CD1c-positive myeloid dendritic cell (primary cell): ENCODE data around the gene CFTR.
"Not testable (repeated sequence)": the region's sequence is repeated elsewhere in the genome, so short reads cannot be mapped to it uniquely, and the experiment has no call there.

ENCODE experiments used
- DNase-seq: peaks from one replicate; pipeline ENCODE4 v3.0.0-alpha.2; 2016; ENCODE audit errors: extremely low spot score

Gene CFTR

DNA sequence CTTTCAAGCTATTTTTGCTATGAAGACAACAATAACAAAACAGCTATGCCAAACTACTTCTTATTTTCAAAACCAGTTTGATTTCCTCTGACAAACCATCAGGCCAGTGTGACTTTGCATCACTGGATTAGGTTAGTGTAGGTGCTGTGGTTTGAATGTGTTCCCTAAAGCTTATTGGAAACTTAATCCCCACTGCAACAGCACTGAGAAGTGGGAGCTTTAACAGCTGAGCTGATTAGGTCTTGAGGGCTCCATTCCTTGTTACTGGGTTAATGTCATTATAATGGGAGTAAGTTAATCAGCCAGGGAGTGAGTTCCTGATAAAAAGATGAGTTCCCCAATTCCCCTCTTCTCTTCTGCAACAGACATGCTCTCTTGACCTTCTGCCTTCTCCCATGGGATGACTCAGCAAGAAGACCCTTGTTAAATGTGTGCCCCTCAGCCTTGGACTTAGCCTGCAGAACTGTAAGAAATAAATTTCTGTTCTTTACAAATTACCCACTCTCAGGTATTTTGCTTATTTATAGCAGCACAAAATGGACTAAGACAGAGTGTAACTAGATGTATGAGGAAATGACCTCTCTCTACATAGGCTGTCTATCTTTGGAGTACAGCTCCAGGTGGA, 206.6 kb downstream of the CFTR start:
- no peak for DNase-seq

DNA sequence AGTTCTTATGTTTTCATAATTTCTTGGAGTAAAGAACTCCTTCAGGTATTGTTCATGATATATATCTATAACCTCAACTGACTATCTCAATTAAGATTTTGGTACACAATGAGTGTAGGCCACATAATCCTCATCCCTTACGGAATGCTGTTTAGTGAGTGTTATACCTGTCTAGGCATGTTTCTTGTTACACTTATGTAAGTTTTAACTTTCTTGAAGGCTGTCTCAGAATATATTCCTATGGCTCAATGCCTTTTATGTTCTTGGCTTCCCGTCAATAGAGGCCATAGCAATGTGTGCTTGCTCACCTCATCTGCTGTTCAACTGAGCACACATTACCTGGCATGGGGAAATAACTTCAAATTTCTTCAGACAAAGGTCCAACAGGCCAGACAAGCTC, 208.3 kb downstream of the CFTR start:
- no peak for DNase-seq

DNA sequence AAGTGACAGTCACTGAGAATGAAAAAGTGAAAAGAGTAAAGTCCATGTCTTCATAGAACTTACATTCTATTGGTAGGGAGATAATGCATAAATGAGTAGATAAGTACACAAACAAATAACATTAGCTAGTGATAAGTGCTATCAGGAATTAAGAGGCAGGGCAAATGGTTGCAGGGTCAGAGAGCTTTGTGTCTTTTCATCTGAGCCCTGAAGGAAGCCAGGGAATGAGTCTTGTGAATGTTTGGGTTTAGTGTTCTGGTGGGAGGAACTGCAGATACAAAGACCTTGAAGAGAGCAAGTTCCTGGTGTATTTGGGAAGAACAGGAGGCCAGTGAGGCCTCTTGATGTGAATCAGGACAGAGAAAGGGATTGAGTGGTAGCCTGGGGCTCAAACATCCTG, 209.6 kb downstream of the CFTR start:
- no peak for DNase-seq

DNA sequence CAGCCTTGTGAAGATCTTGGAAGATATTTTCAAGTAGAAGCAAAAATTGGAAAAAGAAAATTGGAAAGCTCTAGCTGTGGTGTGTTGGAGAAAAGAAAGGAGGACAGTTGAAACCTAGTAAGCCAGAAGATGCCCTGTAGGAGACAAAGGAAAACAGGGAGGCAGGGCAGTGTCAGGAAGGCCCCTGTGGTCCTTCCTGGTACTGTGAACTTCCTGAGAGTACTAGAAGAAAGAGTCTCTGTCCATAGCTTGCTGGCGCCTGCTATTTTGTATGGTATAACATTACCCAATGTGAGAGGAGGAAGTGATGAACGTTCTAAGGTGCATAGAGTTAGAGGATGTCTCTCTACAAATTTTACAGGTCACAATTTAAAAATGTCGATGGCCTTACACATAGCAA, 210.3 kb downstream of the CFTR start:
- DNase-seq, result no peak

DNA sequence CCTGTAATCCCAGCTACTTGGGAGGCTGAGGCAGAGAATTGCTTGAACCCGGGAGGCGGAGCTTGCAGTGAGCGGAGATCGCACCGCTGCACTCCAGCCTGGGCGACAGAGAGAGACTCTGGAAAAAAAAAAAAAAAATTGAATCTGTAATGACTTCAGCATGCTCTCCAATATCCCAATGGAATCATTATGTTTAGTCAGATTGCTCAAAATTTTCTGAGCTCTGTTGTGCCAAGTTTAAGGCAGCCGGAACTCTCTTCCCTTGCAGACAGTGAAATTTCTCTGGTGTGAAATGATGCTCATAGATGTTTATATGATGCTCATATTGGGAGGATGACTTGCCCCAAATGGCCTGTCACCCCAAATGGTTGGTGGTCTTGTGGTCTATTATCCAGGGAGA, 212.5 kb downstream of the CFTR start:
- no peak for DNase-seq

DNA sequence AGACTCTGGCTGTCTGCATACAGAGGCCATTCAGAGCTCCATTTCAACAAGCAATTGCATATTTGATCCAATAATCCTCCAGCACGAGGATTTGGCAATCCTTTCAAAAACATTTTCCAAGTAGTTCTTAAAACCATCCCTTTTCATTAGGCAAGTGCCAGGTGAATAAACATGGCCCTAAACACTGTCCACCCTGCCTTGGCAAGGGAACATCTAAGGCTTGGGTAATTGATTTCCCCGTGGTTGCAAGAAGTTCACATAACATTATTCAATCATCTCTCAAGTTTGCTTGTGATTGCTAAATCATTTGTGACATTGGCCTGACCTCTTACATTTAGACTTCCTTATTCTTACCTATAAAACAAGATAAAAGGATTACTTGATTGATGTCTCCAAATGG, 218.2 kb downstream of the CFTR start:
- DNase-seq, result no peak

DNA sequence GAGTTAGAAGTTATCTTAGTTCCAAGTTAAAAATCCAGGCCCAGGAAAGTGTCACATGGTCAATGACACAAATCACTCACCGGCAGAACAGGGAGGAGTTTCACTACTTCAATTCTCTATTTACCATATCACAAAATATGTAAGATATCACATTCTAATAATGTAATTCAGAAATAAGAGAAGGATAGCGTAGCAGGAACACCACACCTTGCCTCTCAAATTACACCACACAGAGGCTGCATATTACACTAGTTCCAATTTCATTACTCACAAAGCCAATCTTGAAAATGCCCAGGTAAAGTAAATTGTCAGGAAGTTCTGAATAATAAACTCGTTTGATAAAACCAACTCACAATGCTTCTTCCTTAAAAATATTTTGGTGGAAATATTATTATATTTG, 224.2 kb downstream of the CFTR start:
- no peak for DNase-seq

DNA sequence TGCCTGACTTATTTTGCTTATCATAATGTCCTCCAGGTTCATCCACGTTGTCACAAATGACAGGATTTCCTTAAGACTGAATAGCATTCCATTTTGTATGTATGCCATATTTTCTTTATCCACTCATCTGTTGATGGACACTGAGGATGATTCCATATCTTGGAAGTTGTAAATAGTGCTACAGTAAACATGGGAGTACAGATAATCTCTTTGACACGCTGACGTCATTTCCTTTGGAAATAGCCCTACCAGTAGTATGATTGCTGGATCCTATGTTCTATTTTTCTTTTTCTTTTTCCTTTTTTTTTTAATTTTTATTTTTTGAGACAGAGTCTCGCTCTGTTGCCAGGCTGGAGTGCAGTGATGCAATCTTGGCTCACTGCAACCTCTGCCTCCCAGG, 225.8 kb downstream of the CFTR start:
- no peak for DNase-seq

DNA sequence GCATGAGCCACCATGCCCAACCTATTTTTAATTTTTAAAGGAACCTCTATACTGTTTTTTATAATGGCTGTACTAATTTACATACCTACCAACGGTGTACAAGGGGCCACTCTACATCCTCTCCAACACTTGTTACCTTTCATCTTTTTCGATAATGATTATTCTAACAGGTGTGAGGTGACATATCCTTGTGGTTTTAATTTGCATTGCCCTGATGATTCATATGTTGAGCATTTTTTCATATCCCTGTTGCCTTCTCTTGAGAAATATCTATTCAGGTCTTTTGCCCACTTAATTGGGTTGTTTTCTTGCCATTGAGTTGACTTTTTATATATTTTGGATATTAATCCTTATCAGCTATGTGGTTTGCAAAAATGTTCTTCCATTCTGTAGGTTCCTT, 226.4 kb downstream of the CFTR start:
- no peak for DNase-seq

DNA sequence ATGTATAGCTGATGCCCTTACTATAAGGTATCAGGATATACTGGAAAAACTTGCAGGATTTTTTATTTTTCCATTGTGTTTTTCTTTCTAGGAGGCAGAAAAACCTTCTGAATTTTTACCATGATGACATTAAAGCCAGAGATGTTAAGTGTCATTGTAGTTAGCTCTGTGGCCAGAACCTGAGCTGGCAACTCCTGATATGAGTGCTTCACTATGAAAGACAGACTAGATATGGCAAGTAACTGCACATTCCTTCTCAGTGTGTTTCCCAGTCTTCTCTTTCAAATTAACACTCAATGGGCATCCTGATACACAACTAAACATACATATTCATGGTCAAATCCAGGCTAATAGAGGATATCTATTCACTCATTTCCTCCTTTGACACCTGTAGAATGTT, 227.3 kb downstream of the CFTR start:
- no peak for DNase-seq

DNA sequence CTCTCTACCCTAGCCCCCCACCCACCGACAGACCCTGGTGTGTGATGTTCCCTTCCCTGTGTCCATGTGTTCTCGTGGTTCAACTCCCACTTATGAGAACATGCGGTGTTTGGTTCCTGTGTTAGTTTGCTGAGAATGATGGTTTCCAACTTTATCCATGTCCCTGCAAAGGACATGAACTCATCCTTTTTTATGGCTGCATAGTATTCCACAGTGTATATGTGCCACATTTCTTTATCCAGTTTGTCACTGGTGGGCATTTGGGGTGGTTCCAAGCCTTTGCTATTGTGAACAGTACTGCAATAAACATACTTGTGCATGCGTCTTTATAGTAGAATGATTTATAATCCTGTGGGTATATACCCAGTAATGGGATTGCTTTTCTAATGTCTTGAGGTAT, 228.3 kb downstream of the CFTR start:
- not testable (repeated sequence) for DNase-seq

DNA sequence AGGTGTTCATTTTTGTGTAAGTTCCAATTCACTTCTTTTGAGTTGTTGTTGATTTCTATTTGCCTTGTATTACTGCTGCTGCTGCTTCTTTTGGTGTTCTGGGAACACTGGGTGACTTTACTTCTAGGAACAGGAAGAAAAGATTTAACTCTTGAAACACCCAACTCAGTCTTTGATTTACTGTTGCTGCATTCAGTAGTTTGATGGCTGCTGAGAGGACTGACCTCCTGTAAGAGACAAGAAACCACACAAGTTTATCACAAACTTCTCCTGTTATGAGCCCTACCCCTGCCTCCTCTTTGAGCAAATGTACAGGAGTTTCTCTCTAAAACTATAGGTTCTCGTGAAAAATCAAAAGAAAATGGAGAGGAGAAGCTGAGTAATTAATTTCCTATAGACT, 231.7 kb downstream of the CFTR start:
- DNase-seq, result no peak

DNA sequence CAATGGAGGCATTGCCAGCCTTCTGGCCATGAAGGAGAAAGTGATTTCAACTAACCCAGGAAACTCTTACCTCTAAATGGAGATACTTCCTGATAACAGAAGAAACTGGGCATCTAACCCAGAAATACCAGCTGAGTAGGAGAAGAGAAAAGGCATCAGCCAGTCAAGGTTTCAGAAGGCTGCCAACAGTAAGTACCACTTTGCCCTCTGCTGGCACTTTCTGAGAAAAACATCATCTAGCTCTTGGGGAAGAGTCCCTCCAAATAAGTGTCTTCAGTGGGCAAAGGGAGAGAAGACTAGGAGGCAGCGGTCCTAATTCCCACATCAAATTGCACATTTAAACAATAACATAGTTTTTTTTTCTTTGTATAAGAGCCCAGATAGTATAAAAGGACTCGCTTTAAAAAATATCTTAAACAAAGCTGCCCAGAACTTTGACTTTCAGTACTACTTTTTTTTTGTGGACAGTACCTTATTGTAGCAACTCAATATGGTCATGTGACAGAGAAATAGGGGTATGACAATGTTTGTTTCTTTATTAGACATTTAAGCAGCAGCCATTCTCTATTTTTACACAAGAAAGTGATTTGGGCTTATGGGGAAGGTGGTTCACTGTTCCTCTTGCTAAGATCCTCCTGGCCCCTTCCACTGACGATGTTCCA, 236.1 kb downstream of the CFTR start:
- peak; percentile 40 for DNase-seq

DNA sequence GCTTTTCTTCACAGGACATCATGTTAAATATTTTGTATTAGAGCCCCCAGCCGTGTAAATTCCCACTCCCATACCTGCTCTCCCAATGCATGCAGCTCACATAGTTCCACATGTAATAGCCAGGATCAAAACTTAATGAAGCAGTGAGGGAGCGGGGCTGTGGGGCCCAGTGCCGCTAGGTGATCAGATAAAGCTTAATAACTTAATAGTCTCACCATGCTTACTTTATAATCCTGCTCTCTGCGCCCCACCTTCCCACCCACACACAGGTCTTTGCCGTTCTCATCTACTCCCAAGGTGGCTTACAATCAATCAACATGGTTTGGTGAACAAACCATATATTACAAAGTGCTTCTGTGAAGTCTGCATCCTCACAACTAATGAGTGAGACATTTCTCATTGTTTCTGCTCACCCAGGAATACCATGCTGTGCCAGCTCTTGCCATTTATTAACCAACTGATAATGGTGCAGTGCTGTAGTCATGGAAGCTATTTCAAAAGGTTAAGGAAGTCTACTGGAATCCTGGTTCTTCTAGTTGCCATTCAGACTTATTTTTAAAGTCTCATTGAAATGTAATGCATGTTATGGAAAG, 237.0 kb downstream of the CFTR start:
- DNase-seq, result no peak

DNA sequence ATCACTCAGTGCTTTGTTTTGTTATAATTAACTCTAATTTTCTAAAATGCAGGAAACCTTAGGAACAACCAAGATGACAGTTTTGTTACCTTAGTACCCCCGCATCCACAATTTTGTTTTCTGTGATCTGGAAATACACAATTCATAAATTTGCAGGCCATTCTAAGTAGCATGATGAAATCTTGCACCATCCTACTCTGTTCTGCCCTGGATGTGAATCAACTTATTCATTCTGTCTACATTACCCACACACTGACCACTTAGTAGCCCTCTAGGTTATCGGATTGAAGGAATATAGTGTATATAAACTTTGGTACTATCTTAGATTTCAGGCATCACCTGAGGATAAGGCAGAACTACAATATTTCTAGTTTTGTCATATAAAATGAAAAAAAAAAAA, 237.5 kb downstream of the CFTR start:
- no peak for DNase-seq
